GM12865 (cell line): ENCODE data around the gene DEPDC1B.

Source experiments
- DNase-seq: peaks from one replicate; pipeline ENCODE4 v3.0.0; 2010; ENCODE audit warnings: low read depth
- H3K4me3 ChIP-seq: 2 replicates; pipeline ENCODE4 v1.5.1; 2011; ENCODE audit warnings: mild to moderate bottlenecking, low read depth, low read length, control low read depth
- CTCF ChIP-seq: IDR thresholded peaks from 2 replicates; pipeline ENCODE4 v1.5.1; 2011; ENCODE audit warnings: low read length, control low read depth, low read depth, inconsistent platforms; ENCODE audit not compliant: insufficient read depth; ENCODE audit errors: missing control alignments

DEPDC1B gene

GRCh38 chr5:60679816-60680215, 20.1 kb downstream of the DEPDC1B start:
- H3K4me3 ChIP-seq: no peak overlapping the region
- TF ChIP-seq CTCF: no peak
- DNase-seq: no peak

GRCh38 chr5:60677850-60678664, 21.9 kb downstream of the DEPDC1B start:
- DNase-seq: peak; percentile 54
- TF ChIP-seq CTCF: peak; percentile 47
- no peak overlapping the region for H3K4me3 ChIP-seq

GRCh38 chr5:60675286-60675685, 24.7 kb downstream of the DEPDC1B start:
- TF ChIP-seq CTCF: no peak
- DNase-seq: no peak
- no peak overlapping the region for H3K4me3 ChIP-seq

GRCh38 chr5:60674251-60675069, 25.5 kb downstream of the DEPDC1B start:
- no peak overlapping the region for H3K4me3 ChIP-seq
- no peak for TF ChIP-seq CTCF
- no peak for DNase-seq

GRCh38 chr5:60673334-60673733, 26.6 kb downstream of the DEPDC1B start:
- no peak for DNase-seq
- no peak overlapping the region for H3K4me3 ChIP-seq
- TF ChIP-seq CTCF: no peak

GRCh38 chr5:60672693-60673264, 27.2 kb downstream of the DEPDC1B start:
- TF ChIP-seq CTCF: no peak
- no peak overlapping the region for H3K4me3 ChIP-seq
- DNase-seq: no peak
